Cardiac fibroblast (primary cell): ENCODE results near the gene EPB41L4A.

Source experiments
- DNase-seq, 2 donors: peaks; one replicate each; pipeline versions ENCODE4 v3.0.0 to v3.0.0-alpha.2; 2010; ENCODE audit warnings: low read depth in 2 of 2
- H3K4me3 ChIP-seq, 2 donors: replicated peaks in 1 of 2; 1 replicate in 1 of 2; 2 replicates in 1 of 2; pipeline ENCODE4 v1.5.1; 2011; ENCODE audit warnings: low read depth in 2 of 2, low read length in 2 of 2, mild to moderate bottlenecking in 2 of 2, moderate library complexity in 1 of 2
- CTCF ChIP-seq: IDR thresholded peaks from one replicate; pipeline ENCODE4 v1.5.1; 2011; ENCODE audit warnings: low read depth, mild to moderate bottlenecking, low read length, inconsistent platforms

Gene EPB41L4A

DNA sequence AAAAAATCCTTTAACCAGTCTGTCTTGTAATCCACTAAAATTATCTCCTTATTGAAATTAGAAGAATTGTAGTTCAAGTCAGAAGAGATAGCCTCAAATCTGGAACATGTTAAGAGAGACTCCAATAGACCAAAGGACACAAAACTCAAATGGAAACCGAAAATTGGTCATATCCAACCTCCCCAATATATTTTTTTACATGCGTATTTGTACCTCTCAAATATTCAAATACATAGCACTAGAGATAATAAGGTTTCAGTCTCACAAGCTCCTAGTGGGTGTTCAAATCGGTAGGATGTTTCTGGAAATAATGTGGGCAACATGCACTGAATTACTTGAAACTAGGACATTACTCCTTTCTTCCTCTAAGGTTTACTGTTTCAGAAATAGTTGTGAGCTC, 33.5 kb downstream of the EPB41L4A start:
- no peak overlapping the region for H3K4me3 ChIP-seq
- TF ChIP-seq CTCF = no peak
- no peak for DNase-seq

DNA sequence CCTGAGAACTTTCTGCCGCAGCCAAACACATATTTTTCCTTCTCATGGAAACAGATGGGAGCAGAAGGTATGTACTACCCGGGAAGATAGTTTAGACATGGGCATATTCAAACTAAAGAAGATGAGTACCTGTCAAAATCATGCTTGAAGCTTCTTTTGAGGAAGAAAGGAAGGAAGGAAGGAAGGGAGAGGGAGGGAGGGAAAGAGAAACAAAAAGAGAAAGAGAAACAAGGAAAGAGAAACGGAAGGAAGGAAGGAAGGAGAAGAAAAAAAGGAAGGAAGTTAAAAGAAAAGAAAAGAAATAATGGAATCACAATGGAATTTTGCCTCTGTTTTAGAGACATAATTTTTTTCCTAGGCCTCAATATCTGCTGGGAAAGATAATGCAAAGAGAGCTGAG, 34.6 kb downstream of the EPB41L4A start:
- no peak for DNase-seq
- no peak for TF ChIP-seq CTCF
- no peak overlapping the region for H3K4me3 ChIP-seq

DNA sequence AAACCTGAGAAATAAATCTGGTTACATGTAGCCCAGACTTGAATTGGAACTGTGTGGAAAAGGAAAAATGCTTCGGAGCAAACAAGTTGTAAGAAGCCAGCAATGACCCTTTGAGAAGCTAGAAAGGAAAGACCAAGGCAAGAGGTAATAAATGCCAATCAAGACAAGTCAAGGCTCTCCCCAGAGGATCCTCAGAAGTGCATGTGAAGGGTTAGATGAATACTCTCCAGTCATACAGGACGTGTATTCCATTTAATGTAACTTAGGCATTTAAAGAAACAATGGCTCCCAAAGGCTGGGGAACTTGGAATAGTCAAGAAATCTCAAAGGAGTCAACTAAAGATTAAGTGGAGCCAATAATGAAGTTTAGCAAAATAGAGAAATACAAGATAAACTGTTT, 36.2 kb downstream of the EPB41L4A start:
- TF ChIP-seq CTCF = no peak
- no peak for DNase-seq
- no peak overlapping the region for H3K4me3 ChIP-seq

- H3K4me3 ChIP-seq = no peak overlapping the region
- TF ChIP-seq CTCF = no peak
- DNase-seq = no peak
These were observed 37.6 kb downstream of the EPB41L4A start for GRCh38 chr5:112381521-112381920.

- no peak overlapping the region for H3K4me3 ChIP-seq
- peak in 1 of 2 donors; percentile 39 for DNase-seq
- TF ChIP-seq CTCF = no peak
These were observed 39.3 kb downstream of the EPB41L4A start for GRCh38 chr5:112379542-112380325.

DNA sequence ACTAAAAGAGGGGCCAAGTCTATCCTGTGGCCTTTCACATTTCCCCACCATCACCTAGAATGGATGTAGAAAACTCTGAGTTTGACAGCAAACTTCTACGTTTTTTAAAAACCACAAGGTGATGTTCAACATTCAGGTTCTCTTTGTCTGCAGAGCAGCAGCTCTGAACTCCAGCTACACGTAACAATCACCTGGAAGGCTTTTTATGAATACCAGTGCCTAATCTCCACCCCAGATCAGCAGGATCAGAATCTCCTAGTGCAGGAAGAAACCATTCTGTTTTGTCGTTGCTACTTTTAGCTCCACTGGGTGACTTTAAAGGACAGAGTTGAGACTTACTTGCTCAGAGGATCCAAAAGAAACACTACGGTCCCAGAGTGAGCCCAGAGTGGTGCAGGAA, 44.3 kb downstream of the EPB41L4A start:
- H3K4me3 ChIP-seq = no peak overlapping the region
- TF ChIP-seq CTCF = no peak

GRCh38 chr5:112374356-112374755, 44.7 kb downstream of the EPB41L4A start:
- no peak for TF ChIP-seq CTCF
- DNase-seq = no peak
- H3K4me3 ChIP-seq = no peak overlapping the region

More for the DNA sequence above, 44.3 kb downstream of the EPB41L4A start:
- no peak for DNase-seq
